Measurements from ENCODE around the gene XYLT1. TPM values are rescaled to one million over a fixed set of nuclear protein-coding genes. Genes with fewer than 3 reads are reported as not detected.

The XYLT1 gene
- total RNA-seq, 1 experiment from 2014 or later: 25.0 TPM

GRCh38 chr16:17173281-17173680 is 297.5 kb downstream of the XYLT1 start (continued):
- TF ChIP-seq, protein P1, sequence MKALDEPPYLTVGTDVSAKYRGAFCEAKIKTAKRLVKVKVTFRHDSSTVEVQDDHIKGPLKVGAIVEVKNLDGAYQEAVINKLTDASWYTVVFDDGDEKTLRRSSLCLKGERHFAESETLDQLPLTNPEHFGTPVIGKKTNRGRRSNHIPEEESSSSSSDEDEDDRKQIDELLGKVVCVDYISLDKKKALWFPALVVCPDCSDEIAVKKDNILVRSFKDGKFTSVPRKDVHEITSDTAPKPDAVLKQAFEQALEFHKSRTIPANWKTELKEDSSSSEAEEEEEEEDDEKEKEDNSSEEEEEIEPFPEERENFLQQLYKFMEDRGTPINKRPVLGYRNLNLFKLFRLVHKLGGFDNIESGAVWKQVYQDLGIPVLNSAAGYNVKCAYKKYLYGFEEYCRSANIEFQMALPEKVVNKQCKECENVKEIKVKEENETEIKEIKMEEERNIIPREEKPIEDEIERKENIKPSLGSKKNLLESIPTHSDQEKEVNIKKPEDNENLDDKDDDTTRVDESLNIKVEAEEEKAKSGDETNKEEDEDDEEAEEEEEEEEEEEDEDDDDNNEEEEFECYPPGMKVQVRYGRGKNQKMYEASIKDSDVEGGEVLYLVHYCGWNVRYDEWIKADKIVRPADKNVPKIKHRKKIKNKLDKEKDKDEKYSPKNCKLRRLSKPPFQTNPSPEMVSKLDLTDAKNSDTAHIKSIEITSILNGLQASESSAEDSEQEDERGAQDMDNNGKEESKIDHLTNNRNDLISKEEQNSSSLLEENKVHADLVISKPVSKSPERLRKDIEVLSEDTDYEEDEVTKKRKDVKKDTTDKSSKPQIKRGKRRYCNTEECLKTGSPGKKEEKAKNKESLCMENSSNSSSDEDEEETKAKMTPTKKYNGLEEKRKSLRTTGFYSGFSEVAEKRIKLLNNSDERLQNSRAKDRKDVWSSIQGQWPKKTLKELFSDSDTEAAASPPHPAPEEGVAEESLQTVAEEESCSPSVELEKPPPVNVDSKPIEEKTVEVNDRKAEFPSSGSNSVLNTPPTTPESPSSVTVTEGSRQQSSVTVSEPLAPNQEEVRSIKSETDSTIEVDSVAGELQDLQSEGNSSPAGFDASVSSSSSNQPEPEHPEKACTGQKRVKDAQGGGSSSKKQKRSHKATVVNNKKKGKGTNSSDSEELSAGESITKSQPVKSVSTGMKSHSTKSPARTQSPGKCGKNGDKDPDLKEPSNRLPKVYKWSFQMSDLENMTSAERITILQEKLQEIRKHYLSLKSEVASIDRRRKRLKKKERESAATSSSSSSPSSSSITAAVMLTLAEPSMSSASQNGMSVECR (CRISPR knock-in tag; IDR thresholded peaks at IDR 0.05; ENCODE audit: borderline replicate concordance): no peak
- no peak for TF ChIP-seq ERG (CRISPR knock-in tag; IDR thresholded peaks at IDR 0.05)
- TF ChIP-seq NR1H2 (CRISPR knock-in tag; IDR thresholded peaks at IDR 0.05): no peak
- TF ChIP-seq ZNF425 (CRISPR knock-in tag; conservative IDR thresholded peaks at IDR 0.05): no peak
- no peak for TF ChIP-seq TEAD1 (CRISPR knock-in tag; IDR thresholded peaks at IDR 0.05)
- TF ChIP-seq ZNF317 (CRISPR knock-in tag; IDR thresholded peaks at IDR 0.05; ENCODE audit: borderline replicate concordance, low read depth): no peak
- no peak for TF ChIP-seq ZNF263 (CRISPR knock-in tag; IDR thresholded peaks at IDR 0.05; ENCODE audit: low read depth)
- TF ChIP-seq ZNF232 (CRISPR knock-in tag; IDR thresholded peaks at IDR 0.05): no peak

DNA sequence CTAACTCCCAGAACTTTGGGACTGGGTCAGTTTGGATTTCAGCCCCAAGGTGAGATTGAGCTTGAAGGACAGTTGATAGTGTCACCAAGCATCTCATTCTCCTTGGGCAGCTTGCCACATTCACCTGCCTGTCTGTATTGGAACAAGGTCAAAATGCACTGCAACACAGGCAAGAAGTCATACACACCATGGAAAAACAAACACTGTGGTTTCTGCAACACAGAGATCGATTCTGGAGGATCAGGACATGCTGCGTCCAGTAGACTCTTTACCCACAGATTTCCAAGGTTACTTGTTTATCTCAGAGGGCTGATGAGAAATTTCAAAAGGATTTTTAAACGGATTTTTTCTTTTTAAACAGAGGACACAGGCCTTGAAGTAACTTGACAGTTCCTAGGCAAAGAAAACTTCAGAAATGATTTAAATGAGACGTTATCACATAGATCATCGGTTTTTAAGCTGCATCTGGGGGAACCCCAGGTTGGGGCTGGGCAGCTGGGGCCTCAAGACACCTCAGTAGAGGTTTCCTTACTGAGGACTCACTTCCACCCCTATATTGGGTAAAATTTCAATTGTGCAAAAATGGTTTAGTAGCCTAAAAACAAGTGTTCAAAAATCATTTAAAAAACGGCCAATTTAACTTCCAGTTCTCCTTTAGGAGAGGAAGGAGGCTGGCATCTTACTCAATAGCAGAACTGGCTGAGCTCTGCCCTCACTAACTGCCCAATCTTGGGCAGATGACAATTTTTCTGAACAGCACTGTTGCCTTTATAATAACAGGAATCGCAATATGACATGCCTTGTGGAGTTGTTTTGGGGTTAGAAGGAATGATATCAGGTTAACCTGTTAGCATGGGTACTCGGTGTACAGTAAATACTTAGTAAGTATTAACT is 299.3 kb downstream of the XYLT1 start:
- CTCF ChIA-PET: interaction anchor here (3.1 kb wide), 1 partner anchor 23 kb away, joined by 10 read pairs; no protein-coding TSS in a partner anchor
- DNase-seq (ENCODE audit: low spot score) (no peak), ATAC-seq (no peak)
- Mint-ChIP-seq H3K27ac (no peak overlapping the region), H3K27me3 (ENCODE audit: low read depth) (no peaks in the 10 kb centered on the region), H3K36me3 (peaks cover 4% of the 10 kb centered on the region; the same call in 1 of the 2 replicates), H3K9me3 (peaks cover 4% of the 10 kb centered on the region), H3K4me3 (no peak overlapping the region), H3K4me1 (no peaks in the 10 kb centered on the region)
- TF ChIP-seq SMAD4 (CRISPR knock-in tag; IDR thresholded peaks at IDR 0.05) (no peak), ATF6 (CRISPR knock-in tag; IDR thresholded peaks at IDR 0.05) (no peak), ESRRA (CRISPR knock-in tag; IDR thresholded peaks at IDR 0.05; ENCODE audit: borderline replicate concordance) (no peak), FOXJ3 (CRISPR knock-in tag; IDR thresholded peaks at IDR 0.05; ENCODE audit: borderline replicate concordance) (no peak)
- POLR2A ChIA-PET: no interaction called here
